Common myeloid progenitor, CD34-positive (primary cell): Measurements from ENCODE around the gene MED1.
"Not testable (repeated sequence)": the region's sequence is repeated elsewhere in the genome, so short reads cannot be mapped to it uniquely, and the experiment has no call there.

Experiments used
- CTCF ChIA-PET: fragments of 350-600 bp; sonication (Branson Sonifier 250); formaldehyde crosslinking; loops from one replicate; lab custom pipeline; 2021; ENCODE audit warnings: antibody characterized with exemption; lab: Charles Lee
- POLR2A ChIA-PET: fragments of 350-600 bp; sonication (Branson Sonifier 250); formaldehyde crosslinking; loops from one replicate; lab custom pipeline; 2021; ENCODE audit warnings: antibody characterized with exemption; lab: Charles Lee
- DNase-seq, 3 donors: peaks; one replicate each; pipeline versions ENCODE4 v3.0.0 to v3.0.0-alpha.2; 2013
- H3K27ac ChIP-seq, 2 experiments: 1 replicate in 1 of 2; 2 replicates in 1 of 2; pipeline ENCODE4 v1.7.0; 2013; ENCODE audit warnings: inconsistent platforms in 2 of 2, low read length in 2 of 2, mild to moderate bottlenecking in 2 of 2, low read depth in 1 of 2, moderate library complexity in 1 of 2; ENCODE audit not compliant: severe bottlenecking in 2 of 2, insufficient read depth in 1 of 2, poor library complexity in 1 of 2
- H3K27me3 ChIP-seq, 5 experiments: replicated peaks in 2 of 5; 1 replicate in 3 of 5; 2 replicates in 2 of 5; pipeline versions ENCODE4 v1.6.1 to v1.7.0; 2013; ENCODE audit warnings: low read length in 4 of 5, mild to moderate bottlenecking in 2 of 5, moderate library complexity in 2 of 5, inconsistent platforms in 1 of 5; ENCODE audit not compliant: insufficient read depth in 5 of 5, control insufficient read depth in 4 of 5
- H3K36me3 ChIP-seq, 4 experiments: 1 replicate in 2 of 4; 2 replicates in 2 of 4; pipeline versions ENCODE4 v1.6.1 to v1.7.0; 2013; ENCODE audit warnings: low read length in 3 of 4, control low read depth in 1 of 4, mild to moderate bottlenecking in 1 of 4; ENCODE audit not compliant: control insufficient read depth in 4 of 4, insufficient read depth in 4 of 4
- H3K4me1 ChIP-seq, 4 experiments: 1 replicate in 3 of 4; 2 replicates in 1 of 4; pipeline versions ENCODE4 v1.6.1 to v1.7.1; 2013; ENCODE audit warnings: low read length in 3 of 4, mild to moderate bottlenecking in 3 of 4, control low read depth in 1 of 4, inconsistent platforms in 1 of 4, moderate library complexity in 1 of 4; ENCODE audit not compliant: control insufficient read depth in 4 of 4, insufficient read depth in 4 of 4; ENCODE audit errors: control extremely low read depth in 1 of 4
- H3K4me3 ChIP-seq, 7 experiments: 1 replicate in 4 of 7; 2 replicates in 3 of 7; pipeline versions ENCODE4 v1.5.1 to v1.7.0; 2013; ENCODE audit warnings: mild to moderate bottlenecking in 7 of 7, low read length in 6 of 7, moderate library complexity in 6 of 7, inconsistent platforms in 2 of 7, low read depth in 2 of 7, control low read depth in 1 of 7; ENCODE audit not compliant: insufficient read depth in 4 of 7, control insufficient read depth in 1 of 7; ENCODE audit errors: extremely low read depth in 1 of 7
- H3K9me3 ChIP-seq, 5 experiments: 1 replicate in 4 of 5; 2 replicates in 1 of 5; pipeline versions ENCODE4 v1.6.1 to v1.7.1; 2013; ENCODE audit warnings: low read length in 4 of 5, mild to moderate bottlenecking in 2 of 5, inconsistent platforms in 1 of 5, low read depth in 1 of 5, moderate library complexity in 1 of 5; ENCODE audit not compliant: control insufficient read depth in 4 of 5, insufficient read depth in 2 of 5; ENCODE audit errors: control extremely low read depth in 1 of 5
- WGBS: methylation state at CpG from one replicate; pipeline ENCODE4 v1.1.5; 2013; ENCODE audit not compliant: insufficient coverage; 5-methylcytosine and 5-hydroxymethylcytosine counted together

MED1 gene

GRCh38 chr17:39399791-39400190 is 51.3 kb downstream of the MED1 start:
- POLR2A ChIA-PET: interaction anchor here (0.7 kb wide), 1 partner anchor 15 kb away, joined by 3 read pairs; no protein-coding TSS in a partner anchor
- DNase-seq: no peak
- Histone ChIP-seq H3K36me3 (peaks cover 0 to 2% (median under 1%) of the 10 kb centered on the region in 4 experiments), H3K27ac (peak overlapping the region in 1 of 2 experiments; percentile 93), H3K4me1 (peaks cover 6 to 19% (median 12%) of the 10 kb centered on the region in 4 experiments), H3K4me3 (peak overlapping the region in 4 of 7 experiments; percentile 86 to 98 (median 89)), H3K27me3 (no peaks in the 10 kb centered on the region), H3K9me3 (no peaks in the 10 kb centered on the region)
- WGBS: 79% methylated on average over 3 of the region's 4 CpGs
- CTCF ChIA-PET: interaction anchor here (1.0 to 1.3 kb wide), 2 partner anchors 47 to 129 kb away, joined by 3 read pairs; no protein-coding TSS in a partner anchor

GRCh38 chr17:39393736-39394135 is 57.3 kb downstream of the MED1 start:
- Histone ChIP-seq H3K36me3 (no peaks in the 10 kb centered on the region), H3K4me1 (peaks cover 0 to 4% (median 2%) of the 10 kb centered on the region in 4 experiments), H3K27ac (peak overlapping the region in 1 of 2 experiments; percentile 36), H3K27me3 (no peaks in the 10 kb centered on the region), H3K4me3 (no peak overlapping the region), H3K9me3 (no peaks in the 10 kb centered on the region)
- CTCF ChIA-PET: interaction anchor here (1.1 to 2.0 kb wide), 5 partner anchors 36 to 149 kb away, joined by 3 to 4 read pairs (median 4); no protein-coding TSS in a partner anchor
- WGBS: 86% methylated on average over 1 of the region's 2 CpGs
- POLR2A ChIA-PET: no interaction called here
- peak; percentile 39 to 60 (median 59) for DNase-seq

GRCh38 chr17:39391448-39391847 is 59.6 kb downstream of the MED1 start:
- ChIA-PET POLR2A (no interaction called here), CTCF (interaction anchor here (0.6 to 1.2 kb wide), 3 partner anchors 24 to 118 kb away, joined by 3 read pairs; no protein-coding TSS in a partner anchor)
- Histone ChIP-seq H3K27me3 (no peaks in the 10 kb centered on the region), H3K4me1 (peaks cover 0 to 4% (median 1%) of the 10 kb centered on the region in 4 experiments), H3K27ac (no peak overlapping the region), H3K36me3 (no peaks in the 10 kb centered on the region), H3K9me3 (no peaks in the 10 kb centered on the region), H3K4me3 (no peak overlapping the region)
- no CpG with 5 or more reads among the region's 5 CpGs for WGBS
- DNase-seq: no peak

GRCh38 chr17:39385040-39385439 is 66.0 kb downstream of the MED1 start:
- Histone ChIP-seq H3K27me3 (no peaks in the 10 kb centered on the region), H3K4me1 (peaks cover 0 to 9% (median 4%) of the 10 kb centered on the region in 4 experiments), H3K36me3 (no peaks in the 10 kb centered on the region), H3K27ac (peak overlapping the region in 1 of 2 experiments; percentile 59), H3K9me3 (no peaks in the 10 kb centered on the region), H3K4me3 (no peak overlapping the region)
- CTCF ChIA-PET: no interaction called here
- POLR2A ChIA-PET: interaction anchor here (1.0 kb wide), 1 partner anchor 15 kb away, joined by 3 read pairs; no protein-coding TSS in a partner anchor
- no peak for DNase-seq
- WGBS: no CpG with 5 or more reads among the region's 6 CpGs

- no peak for DNase-seq
- H3K27me3 ChIP-seq: no peaks in the 10 kb centered on the region
- H3K27ac ChIP-seq: no peak overlapping the region
- POLR2A ChIA-PET: no interaction called here
- no peaks in the 10 kb centered on the region for H3K36me3 ChIP-seq
- CTCF ChIA-PET: interaction anchor here (1.3 kb wide), 1 partner anchor 10 kb away, joined by 4 read pairs; no protein-coding TSS in a partner anchor
- peaks cover 0 to 7% (median 4%) of the 10 kb centered on the region in 4 experiments for H3K4me1 ChIP-seq
- WGBS: 82% methylated on average over 1 of the region's 2 CpGs
- no peak overlapping the region for H3K4me3 ChIP-seq
- H3K9me3 ChIP-seq: no peaks in the 10 kb centered on the region
Measured at GRCh38 chr17:39380144-39380543, 70.9 kb downstream of the MED1 start.

- Histone ChIP-seq H3K9me3 (no peaks in the 10 kb centered on the region), H3K36me3 (no peaks in the 10 kb centered on the region), H3K4me3 (no peak overlapping the region), H3K4me1 (peaks cover 0 to 5% (median 1%) of the 10 kb centered on the region in 4 experiments), H3K27me3 (no peaks in the 10 kb centered on the region), H3K27ac (peak overlapping the region in 1 of 2 experiments; percentile 25)
- no peak for DNase-seq
- POLR2A ChIA-PET: no interaction called here
- CTCF ChIA-PET: interaction anchor here (0.5 to 1.7 kb wide), 5 partner anchors 18 to 106 kb away, joined by 3 to 4 read pairs (median 3); no protein-coding TSS in a partner anchor
- 93% methylated on average over 2 of the region's 2 CpGs for WGBS
Measured at GRCh38 chr17:39376434-39376833, 74.6 kb downstream of the MED1 start.

GRCh38 chr17:39367805-39368204 is 83.3 kb downstream of the MED1 start:
- H3K9me3 ChIP-seq, DNase-seq, H3K4me1 ChIP-seq, H3K4me3 ChIP-seq, H3K36me3 ChIP-seq, POLR2A ChIA-PET, H3K27ac ChIP-seq, H3K27me3 ChIP-seq: not testable (repeated sequence)
- CTCF ChIA-PET: interaction anchor here (0.6 kb wide), 1 partner anchor 24 kb away, joined by 3 read pairs; no protein-coding TSS in a partner anchor
- no CpG with 5 or more reads among the region's 4 CpGs for WGBS
